SK-N-SH treated with all-trans-retinoic acid at 6 μM for 48 hours (cell line): ENCODE results near the gene HECTD1.

ENCODE experiments used
- ARNTL ChIP-seq: fragments of 450-650 bp; formaldehyde crosslinking; IDR thresholded peaks from 2 replicates; pipeline ENCODE4 v1.5.0; 2020; ENCODE audit warnings: low read depth, mild to moderate bottlenecking, moderate library complexity, borderline replicate concordance
- OSR1 ChIP-seq: fragments of 250-450 bp; sonication (Bioruptor Pico); IDR thresholded peaks from 2 replicates; pipeline ENCODE4 v1.8.0; 2022; ENCODE audit warnings: moderate library complexity, mild to moderate bottlenecking, inconsistent platforms
- RARB ChIP-seq: fragments of 250-450 bp; sonication (Bioruptor Pico); IDR thresholded peaks from 2 replicates; pipeline ENCODE4 v1.8.0; 2021; ENCODE audit warnings: mild to moderate bottlenecking, moderate library complexity
- ZFP3 ChIP-seq: fragments of 250-450 bp; sonication (Bioruptor Pico); IDR thresholded peaks from 2 replicates; pipeline ENCODE4 v1.5.0; 2020; ENCODE audit warnings: mild to moderate bottlenecking, moderate library complexity
- ZFP30 ChIP-seq: fragments of 450-650 bp; formaldehyde crosslinking; IDR thresholded peaks from 2 replicates; pipeline ENCODE4 v1.5.0; 2022; ENCODE audit warnings: mild to moderate bottlenecking, moderate library complexity
- ZNF70 ChIP-seq: fragments of 450-650 bp; formaldehyde crosslinking; IDR thresholded peaks from 2 replicates; pipeline ENCODE4 v1.5.0; 2020; ENCODE audit warnings: mild to moderate bottlenecking, moderate library complexity
- TF ChIP-seq, protein P1 (sequence below): fragments of 250-450 bp; sonication (Bioruptor Pico); IDR thresholded peaks from 2 replicates; pipeline ENCODE4 v1.8.0; 2020; ENCODE audit warnings: mild to moderate bottlenecking, moderate library complexity, borderline replicate concordance

GRCh38 chr14:31133133-31133532, 74.5 kb downstream of the HECTD1 start:
- TF ChIP-seq ZFP3 (CRISPR knock-in tag) (no peak), ZFP30 (no peak), ARNTL (CRISPR knock-in tag) (no peak), OSR1 (no peak), ZNF70 (no peak), RARB (no peak)
- TF ChIP-seq, protein P1, sequence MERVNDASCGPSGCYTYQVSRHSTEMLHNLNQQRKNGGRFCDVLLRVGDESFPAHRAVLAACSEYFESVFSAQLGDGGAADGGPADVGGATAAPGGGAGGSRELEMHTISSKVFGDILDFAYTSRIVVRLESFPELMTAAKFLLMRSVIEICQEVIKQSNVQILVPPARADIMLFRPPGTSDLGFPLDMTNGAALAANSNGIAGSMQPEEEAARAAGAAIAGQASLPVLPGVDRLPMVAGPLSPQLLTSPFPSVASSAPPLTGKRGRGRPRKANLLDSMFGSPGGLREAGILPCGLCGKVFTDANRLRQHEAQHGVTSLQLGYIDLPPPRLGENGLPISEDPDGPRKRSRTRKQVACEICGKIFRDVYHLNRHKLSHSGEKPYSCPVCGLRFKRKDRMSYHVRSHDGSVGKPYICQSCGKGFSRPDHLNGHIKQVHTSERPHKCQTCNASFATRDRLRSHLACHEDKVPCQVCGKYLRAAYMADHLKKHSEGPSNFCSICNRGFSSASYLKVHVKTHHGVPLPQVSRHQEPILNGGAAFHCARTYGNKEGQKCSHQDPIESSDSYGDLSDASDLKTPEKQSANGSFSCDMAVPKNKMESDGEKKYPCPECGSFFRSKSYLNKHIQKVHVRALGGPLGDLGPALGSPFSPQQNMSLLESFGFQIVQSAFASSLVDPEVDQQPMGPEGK (CRISPR knock-in tag) = no peak
